DOHH2 (cell line): Measurements from ENCODE around the gene LSS.

Experiments
- H3F3A ChIP-seq: fragments of 200-600 bp; sonication (generic), shearing (Covaris generic); 2 replicates; pipeline ENCODE4 v1.6.0; 2016; ENCODE audit warnings: antibody characterized with exemption, mild to moderate bottlenecking; ENCODE audit not compliant: control insufficient read depth, insufficient read depth
- H3K27ac ChIP-seq: fragments of 200-600 bp; sonication (generic); 2 replicates; pipeline ENCODE4 v1.5.1; 2014; ENCODE audit warnings: low read depth, mild to moderate bottlenecking, low read length, moderate library complexity
- H3K27me3 ChIP-seq: fragments of 200-600 bp; sonication (generic); 2 replicates; pipeline ENCODE4 v1.6.1; 2014; ENCODE audit warnings: mild to moderate bottlenecking, low read length, mixed read lengths; ENCODE audit not compliant: control insufficient read depth
- H3K36me3 ChIP-seq: fragments of 200-600 bp; sonication (generic); 2 replicates; pipeline ENCODE4 v1.6.1; 2014; ENCODE audit warnings: mild to moderate bottlenecking, low read length, moderate library complexity, mixed read lengths; ENCODE audit not compliant: control insufficient read depth
- H3K4me1 ChIP-seq: fragments of 200-600 bp; sonication (generic); 2 replicates; pipeline ENCODE4 v1.6.1; 2014; ENCODE audit warnings: mild to moderate bottlenecking, low read length, mixed read lengths; ENCODE audit not compliant: control insufficient read depth
- H3K4me2 ChIP-seq: fragments of 200-600 bp; sonication (generic); 2 replicates; pipeline ENCODE4 v1.6.0; 2014; ENCODE audit warnings: mild to moderate bottlenecking, low read length, moderate library complexity
- H3K4me3 ChIP-seq: fragments of 200-600 bp; sonication (generic); 2 replicates; pipeline ENCODE4 v1.5.1; 2014; ENCODE audit warnings: mild to moderate bottlenecking, low read length, mixed read lengths
- H3K79me2 ChIP-seq: fragments of 200-600 bp; sonication (generic); 2 replicates; pipeline ENCODE4 v1.6.1; 2014; ENCODE audit warnings: mild to moderate bottlenecking, low read length, mixed read lengths; ENCODE audit not compliant: control insufficient read depth
- H3K9me2 ChIP-seq: fragments of 200-600 bp; sonication (generic); replicated peaks from 2 replicates; pipeline ENCODE4 v1.6.1; 2014; ENCODE audit warnings: mild to moderate bottlenecking, low read length, mixed read lengths; ENCODE audit not compliant: control insufficient read depth
- H3K9me3 ChIP-seq: fragments of 200-600 bp; sonication (generic); 2 replicates; pipeline ENCODE4 v1.6.1; 2014; ENCODE audit warnings: antibody characterized with exemption, low read length, mixed read lengths; ENCODE audit not compliant: control insufficient read depth, insufficient read depth
- H4K20me1 ChIP-seq: fragments of 200-600 bp; sonication (generic); 2 replicates; pipeline ENCODE4 v1.6.0; 2014; ENCODE audit warnings: low read depth, mild to moderate bottlenecking, antibody characterized with exemption, low read length, moderate library complexity; ENCODE audit not compliant: control insufficient read depth, insufficient read depth
- EZH2phosphoT487 ChIP-seq: fragments of 200-600 bp; sonication (generic); IDR thresholded peaks from 2 replicates; pipeline ENCODE4 v1.6.1; 2017; ENCODE audit warnings: borderline replicate concordance, mild to moderate bottlenecking, antibody characterized with exemption, low read length, moderate library complexity, mixed read lengths
- TF ChIP-seq, protein P1 (sequence below): fragments of 200-600 bp; sonication (generic); IDR thresholded peaks from one replicate; pipeline ENCODE4 v1.5.1; 2014; ENCODE audit warnings: antibody characterized with exemption, mild to moderate bottlenecking, low read depth, low read length; ENCODE audit not compliant: poor library complexity, severe bottlenecking

The LSS gene

DNA sequence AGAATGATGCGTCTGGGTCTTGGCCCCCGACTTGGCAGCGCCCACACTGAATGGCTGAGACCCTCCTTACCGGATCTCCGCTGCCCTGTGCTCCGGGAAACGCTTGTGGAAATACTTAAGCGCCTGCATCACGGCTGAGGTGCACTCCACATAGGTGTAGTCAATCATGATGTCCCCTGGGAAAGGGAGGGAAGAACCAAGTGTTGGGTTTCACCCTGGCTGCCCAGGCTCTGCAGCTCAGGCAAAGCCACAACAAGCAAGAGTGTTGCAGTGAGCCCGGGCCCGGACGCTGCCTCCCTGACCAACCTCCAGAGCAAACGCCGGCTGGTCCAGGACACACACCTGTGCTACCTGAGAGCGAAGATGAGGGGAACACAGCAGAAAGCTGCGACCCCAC lies 22.8 kb downstream of the LSS start:
- Histone ChIP-seq H3K4me1 (no peaks in the 10 kb centered on the region), H3K36me3 (peaks cover 76% of the 10 kb centered on the region), H3K27ac (no peak overlapping the region), H3K4me3 (no peak overlapping the region), H3K4me2 (no peak overlapping the region), H3K9me3 (no peaks in the 10 kb centered on the region), H3K27me3 (no peaks in the 10 kb centered on the region), H3K79me2 (no peaks in the 10 kb centered on the region), H3K9me2 (no peaks in the 10 kb centered on the region), H3F3A (no peaks in the 10 kb centered on the region; the same call in 1 of the 2 replicates), H4K20me1 (no peaks in the 10 kb centered on the region)
- TF ChIP-seq EZH2phosphoT487: no peak
- TF ChIP-seq, protein P1, sequence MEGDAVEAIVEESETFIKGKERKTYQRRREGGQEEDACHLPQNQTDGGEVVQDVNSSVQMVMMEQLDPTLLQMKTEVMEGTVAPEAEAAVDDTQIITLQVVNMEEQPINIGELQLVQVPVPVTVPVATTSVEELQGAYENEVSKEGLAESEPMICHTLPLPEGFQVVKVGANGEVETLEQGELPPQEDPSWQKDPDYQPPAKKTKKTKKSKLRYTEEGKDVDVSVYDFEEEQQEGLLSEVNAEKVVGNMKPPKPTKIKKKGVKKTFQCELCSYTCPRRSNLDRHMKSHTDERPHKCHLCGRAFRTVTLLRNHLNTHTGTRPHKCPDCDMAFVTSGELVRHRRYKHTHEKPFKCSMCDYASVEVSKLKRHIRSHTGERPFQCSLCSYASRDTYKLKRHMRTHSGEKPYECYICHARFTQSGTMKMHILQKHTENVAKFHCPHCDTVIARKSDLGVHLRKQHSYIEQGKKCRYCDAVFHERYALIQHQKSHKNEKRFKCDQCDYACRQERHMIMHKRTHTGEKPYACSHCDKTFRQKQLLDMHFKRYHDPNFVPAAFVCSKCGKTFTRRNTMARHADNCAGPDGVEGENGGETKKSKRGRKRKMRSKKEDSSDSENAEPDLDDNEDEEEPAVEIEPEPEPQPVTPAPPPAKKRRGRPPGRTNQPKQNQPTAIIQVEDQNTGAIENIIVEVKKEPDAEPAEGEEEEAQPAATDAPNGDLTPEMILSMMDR: no peak

DNA sequence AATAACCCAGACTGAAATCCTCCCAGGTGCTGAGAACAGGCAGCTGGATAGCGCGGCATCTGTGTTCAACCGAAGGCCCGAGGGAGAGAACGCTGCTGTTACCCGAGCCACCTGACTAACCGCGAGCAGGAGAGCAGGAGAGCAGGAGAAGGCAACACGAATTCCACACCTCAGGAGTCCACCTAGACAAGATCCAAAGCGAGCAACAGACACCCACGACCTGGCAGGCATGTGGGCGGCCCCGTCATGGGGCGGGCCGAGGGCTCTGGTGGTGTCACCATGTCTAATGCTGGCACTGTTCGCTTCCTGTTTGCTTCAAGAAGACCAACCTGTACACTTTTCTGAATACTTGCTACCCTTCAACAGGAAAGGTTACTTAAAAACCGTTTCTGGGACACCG lies 23.4 kb downstream of the LSS start:
- no peak for TF ChIP-seq EZH2phosphoT487
- TF ChIP-seq, protein P1: no peak
- no peaks in the 10 kb centered on the region for H4K20me1 ChIP-seq
- H3K4me1 ChIP-seq: no peaks in the 10 kb centered on the region
- H3K4me2 ChIP-seq: no peak overlapping the region
- H3K9me3 ChIP-seq: no peaks in the 10 kb centered on the region
- H3K27ac ChIP-seq: no peak overlapping the region
- no peaks in the 10 kb centered on the region for H3K79me2 ChIP-seq
- no peaks in the 10 kb centered on the region for H3K27me3 ChIP-seq
- peaks cover 76% of the 10 kb centered on the region for H3K36me3 ChIP-seq
- H3K4me3 ChIP-seq: no peak overlapping the region
- H3K9me2 ChIP-seq: no peaks in the 10 kb centered on the region
- H3F3A ChIP-seq: no peaks in the 10 kb centered on the region; the same call in 1 of the 2 replicates

DNA sequence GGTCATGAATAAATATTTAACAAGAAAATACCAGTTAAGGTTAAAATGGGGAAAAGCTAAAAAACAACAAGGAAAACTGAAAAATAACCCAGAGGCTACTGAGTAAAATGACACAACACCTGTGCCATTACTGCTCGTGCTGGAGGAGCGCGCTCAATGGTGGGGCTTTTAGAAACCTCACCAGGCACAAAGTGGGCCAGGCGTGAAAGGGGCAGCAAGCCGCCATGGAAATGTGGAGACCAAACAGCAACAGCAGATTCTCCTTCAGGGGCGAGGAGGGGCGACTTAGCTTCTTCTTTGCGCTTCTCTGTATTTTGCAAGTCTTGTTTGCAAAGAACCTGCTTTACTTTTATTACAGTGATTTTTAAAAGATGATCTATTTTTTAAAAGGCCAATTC lies 25.4 kb downstream of the LSS start:
- Histone ChIP-seq H3F3A (no peaks in the 10 kb centered on the region; the same call in 1 of the 2 replicates), H3K4me2 (no peak overlapping the region), H3K36me3 (peaks cover 80% of the 10 kb centered on the region), H3K4me1 (no peaks in the 10 kb centered on the region), H4K20me1 (no peaks in the 10 kb centered on the region), H3K79me2 (no peaks in the 10 kb centered on the region), H3K9me2 (no peaks in the 10 kb centered on the region), H3K9me3 (no peaks in the 10 kb centered on the region), H3K27ac (no peak overlapping the region), H3K27me3 (no peaks in the 10 kb centered on the region), H3K4me3 (no peak overlapping the region)
- TF ChIP-seq EZH2phosphoT487: no peak
- TF ChIP-seq, protein P1: no peak
